DOHH2 (cell line): Measurements from ENCODE around the gene TTC39C.

ENCODE experiments used
- CTCF ChIP-seq: fragments of 200-600 bp; sonication (generic); IDR thresholded peaks from one replicate; pipeline ENCODE4 v1.5.1; 2014; ENCODE audit warnings: antibody characterized with exemption, mild to moderate bottlenecking, low read depth, low read length; ENCODE audit not compliant: poor library complexity, severe bottlenecking
- EZH2phosphoT487 ChIP-seq: fragments of 200-600 bp; sonication (generic); IDR thresholded peaks from 2 replicates; pipeline ENCODE4 v1.6.1; 2017; ENCODE audit warnings: borderline replicate concordance, mild to moderate bottlenecking, antibody characterized with exemption, low read length, moderate library complexity, mixed read lengths

GRCh38 chr18:23994361-23994902 is 20.1 kb upstream of the TTC39C start:
- no peak for TF ChIP-seq CTCF
- no peak for TF ChIP-seq EZH2phosphoT487
